ENCODE data around the gene MAPK8IP2. TPM values are rescaled to one million over a fixed set of nuclear protein-coding genes. Genes with fewer than 3 reads are reported as not detected.

Gene MAPK8IP2
- total RNA-seq, result 0.25 and 0.30 TPM in 2 replicates

- intact Hi-C loops (cut with micrococcal nuclease), result no loop called here
Observed at GRCh38 chr22:50600538-50600937, at the start of gene MAPK8IP2. Gene MAPK8IP2, plus strand, starts transcription at chr22:50600793. Its CDS starts 26 bp downstream, at chr22:50600819.

GRCh38 chr22:50551160-50551752 lies 49.3 kb upstream of the MAPK8IP2 start:
- intact Hi-C loops (cut with micrococcal nuclease), result no loop called here

- intact Hi-C loops (cut with micrococcal nuclease), result no loop called here
Observed at GRCh38 chr22:50553310-50553709, 47.3 kb upstream of the MAPK8IP2 start.

- intact Hi-C loops (cut with micrococcal nuclease), result no loop called here
Observed at GRCh38 chr22:50556703-50557102, 43.9 kb upstream of the MAPK8IP2 start.

- intact Hi-C loops (cut with micrococcal nuclease), result loop anchor here (5.0 kb wide), 1 partner anchor 62 kb away; no protein-coding TSS in a partner anchor
Observed at GRCh38 chr22:50560034-50560433, 40.6 kb upstream of the MAPK8IP2 start.

- intact Hi-C loops (cut with micrococcal nuclease), result loop anchor here (1.0 to 5.0 kb wide), 4 partner anchors 17 to 61 kb away; partner anchors contain the start of genes KLHDC7B and NCAPH2
Observed at GRCh38 chr22:50561401-50562358, 38.9 kb upstream of the MAPK8IP2 start.

- intact Hi-C loops (cut with micrococcal nuclease), result loop anchor here (1.0 to 5.0 kb wide), 5 partner anchors 18 to 60 kb away; partner anchors contain the start of genes CHKB, KLHDC7B and NCAPH2
Observed at GRCh38 chr22:50562523-50563412, 37.8 kb upstream of the MAPK8IP2 start, which contains the start of gene SYCE3. Gene SYCE3, minus strand, starts transcription at chr22:50562919. Its CDS starts 6,514 bp downstream, at chr22:50556405.

- intact Hi-C loops (cut with micrococcal nuclease), result loop anchor here (1.0 to 5.0 kb wide), 3 partner anchors 19 to 59 kb away; partner anchors contain the start of genes CHKB and KLHDC7B
Observed at GRCh38 chr22:50563413-50564160, 37.0 kb upstream of the MAPK8IP2 start.

GRCh38 chr22:50564289-50564688 lies 36.3 kb upstream of the MAPK8IP2 start:
- intact Hi-C loops (cut with micrococcal nuclease), result loop anchor here (5.0 kb wide), 1 partner anchor 58 kb away; no protein-coding TSS in a partner anchor

- intact Hi-C loops (cut with micrococcal nuclease), result no loop called here
Observed at GRCh38 chr22:50567721-50568252, 32.8 kb upstream of the MAPK8IP2 start.

- intact Hi-C loops (cut with micrococcal nuclease), result no loop called here
Observed at GRCh38 chr22:50568626-50569025, 32.0 kb upstream of the MAPK8IP2 start.

- intact Hi-C loops (cut with micrococcal nuclease), result no loop called here
Observed at GRCh38 chr22:50569041-50569459, 31.5 kb upstream of the MAPK8IP2 start.

GRCh38 chr22:50569896-50570535 lies 30.6 kb upstream of the MAPK8IP2 start:
- intact Hi-C loops (cut with micrococcal nuclease), result no loop called here

- intact Hi-C loops (cut with micrococcal nuclease), result no loop called here
Observed at GRCh38 chr22:50570861-50571260, 29.7 kb upstream of the MAPK8IP2 start.

GRCh38 chr22:50571264-50572175 lies 29.1 kb upstream of the MAPK8IP2 start:
- intact Hi-C loops (cut with micrococcal nuclease), result no loop called here

GRCh38 chr22:50572965-50573364 lies 27.6 kb upstream of the MAPK8IP2 start:
- intact Hi-C loops (cut with micrococcal nuclease), result no loop called here

- intact Hi-C loops (cut with micrococcal nuclease), result no loop called here
Observed at GRCh38 chr22:50573491-50574382, 26.9 kb upstream of the MAPK8IP2 start.
